Astrocyte of the cerebellum (primary cell): Measurements from ENCODE around the gene TAF11L4.
"Not testable (repeated sequence)": the region's sequence is repeated elsewhere in the genome, so short reads cannot be mapped to it uniquely, and the experiment has no call there.

Experiments
- DNase-seq: peaks from one replicate; pipeline ENCODE4 v3.0.0-alpha.2; 2011; ENCODE audit warnings: low read depth
- H3K4me3 ChIP-seq: 2 replicates; pipeline ENCODE4 v1.5.1; 2011; ENCODE audit warnings: mild to moderate bottlenecking, low read depth, low read length, moderate library complexity
- in situ Hi-C: cut with HindIII; loops from 2 replicates; pipeline ENCODE4 v1.10.0; 2017; ENCODE audit warnings: low sequenced_read_pairs
- TF ChIP-seq, protein P1 (sequence below): IDR thresholded peaks from 2 replicates; pipeline ENCODE4 v1.5.1; 2012; ENCODE audit warnings: low read length, low read depth, moderate library complexity, mild to moderate bottlenecking; ENCODE audit errors: missing control alignments

TAF11L4 gene

DNA sequence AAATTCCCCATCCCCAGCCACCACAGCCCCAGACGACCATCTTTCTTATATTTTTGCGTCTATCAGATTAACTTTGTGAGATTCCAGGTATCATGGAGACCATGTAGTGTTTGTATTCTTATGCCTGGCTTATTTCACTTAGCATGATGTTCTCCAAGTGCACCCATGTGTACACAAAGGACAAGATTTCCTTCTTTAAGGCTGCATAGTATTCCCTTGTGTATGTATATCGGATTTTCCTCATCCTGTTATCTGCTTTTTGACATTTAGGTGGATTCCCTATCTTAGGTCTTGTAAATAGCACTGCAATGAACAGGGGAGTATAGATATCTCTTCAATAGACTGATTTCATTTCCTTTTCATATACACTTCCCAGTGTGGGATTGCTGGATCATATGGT is 28.8 kb upstream of the TAF11L4 start:
- no peak for DNase-seq
- in situ Hi-C loops: no loop called here
- TF ChIP-seq, protein P1, sequence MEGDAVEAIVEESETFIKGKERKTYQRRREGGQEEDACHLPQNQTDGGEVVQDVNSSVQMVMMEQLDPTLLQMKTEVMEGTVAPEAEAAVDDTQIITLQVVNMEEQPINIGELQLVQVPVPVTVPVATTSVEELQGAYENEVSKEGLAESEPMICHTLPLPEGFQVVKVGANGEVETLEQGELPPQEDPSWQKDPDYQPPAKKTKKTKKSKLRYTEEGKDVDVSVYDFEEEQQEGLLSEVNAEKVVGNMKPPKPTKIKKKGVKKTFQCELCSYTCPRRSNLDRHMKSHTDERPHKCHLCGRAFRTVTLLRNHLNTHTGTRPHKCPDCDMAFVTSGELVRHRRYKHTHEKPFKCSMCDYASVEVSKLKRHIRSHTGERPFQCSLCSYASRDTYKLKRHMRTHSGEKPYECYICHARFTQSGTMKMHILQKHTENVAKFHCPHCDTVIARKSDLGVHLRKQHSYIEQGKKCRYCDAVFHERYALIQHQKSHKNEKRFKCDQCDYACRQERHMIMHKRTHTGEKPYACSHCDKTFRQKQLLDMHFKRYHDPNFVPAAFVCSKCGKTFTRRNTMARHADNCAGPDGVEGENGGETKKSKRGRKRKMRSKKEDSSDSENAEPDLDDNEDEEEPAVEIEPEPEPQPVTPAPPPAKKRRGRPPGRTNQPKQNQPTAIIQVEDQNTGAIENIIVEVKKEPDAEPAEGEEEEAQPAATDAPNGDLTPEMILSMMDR: no peak
- H3K4me3 ChIP-seq: no peak overlapping the region

GRCh38 chr5:17497446-17497845 is 24.2 kb upstream of the TAF11L4 start:
- in situ Hi-C loops: no loop called here
- TF ChIP-seq, protein P1: no peak
- H3K4me3 ChIP-seq: no peak overlapping the region
- no peak for DNase-seq

DNA sequence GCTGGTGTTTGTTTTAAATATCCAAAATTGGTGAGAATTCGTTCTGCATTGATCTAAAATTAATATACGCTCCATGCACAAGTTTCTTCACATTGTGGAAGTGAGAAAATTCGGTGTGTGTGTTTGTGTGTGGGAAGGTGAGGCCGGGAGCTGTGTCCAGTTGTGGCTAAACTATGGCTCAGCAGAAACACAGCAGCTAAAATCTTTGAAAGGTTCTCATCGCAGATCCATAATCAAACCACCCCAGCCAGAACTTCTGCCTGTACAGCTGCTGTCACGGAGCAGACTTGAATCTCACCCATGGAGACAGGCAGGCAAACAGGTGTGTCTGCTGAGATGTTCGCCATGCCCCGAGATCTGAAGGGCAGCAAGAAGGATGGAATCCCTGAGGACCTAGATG is 23.7 kb upstream of the TAF11L4 start, which contains the start of gene TAF11L2:
Gene TAF11L2 (plus strand): TSS at position 301 of the 400 bp plus-strand sequence.
- in situ Hi-C loops, H3K4me3 ChIP-seq, DNase-seq: not testable (repeated sequence)

DNA sequence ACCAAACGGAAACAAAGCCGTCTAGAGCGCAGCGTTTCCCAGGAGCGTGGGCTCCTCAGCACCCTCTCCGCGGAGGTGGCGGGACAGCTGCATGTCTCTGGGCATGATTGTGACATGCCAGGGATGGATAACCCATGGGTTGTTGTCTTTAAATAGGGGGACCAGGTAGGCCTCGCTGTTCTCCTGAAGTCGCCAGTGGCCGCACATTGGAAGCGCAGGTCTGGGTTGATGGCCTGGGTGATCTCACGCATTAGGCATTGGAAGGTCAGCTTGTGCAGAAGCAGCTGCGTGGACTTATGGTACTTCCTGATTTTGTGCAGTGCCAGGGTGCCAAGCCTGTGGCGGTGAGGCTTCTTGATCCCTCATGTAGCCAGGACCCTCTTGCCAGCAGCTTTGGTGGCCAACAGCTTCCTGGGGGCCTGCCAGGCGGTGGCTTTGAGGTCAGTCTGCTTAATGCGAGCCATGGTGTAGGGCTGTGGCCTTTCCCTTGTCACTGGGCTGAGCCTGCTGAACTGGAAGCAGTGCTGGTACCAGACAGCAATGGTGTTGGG is 9.8 kb upstream of the TAF11L4 start:
- in situ Hi-C loops: no loop called here
- no peak for DNase-seq
- TF ChIP-seq, protein P1: no peak
- no peak overlapping the region for H3K4me3 ChIP-seq

- in situ Hi-C loops, DNase-seq, H3K4me3 ChIP-seq: not testable (repeated sequence)
These were observed 4.1 kb upstream of the TAF11L4 start for GRCh38 chr5:17517526-17517925.

GRCh38 chr5:17518067-17518466 is 3.5 kb upstream of the TAF11L4 start, which contains the start of gene TAF11L3:
TSS of gene TAF11L3 (plus strand) at chr5:17518367.
- in situ Hi-C loops, DNase-seq, H3K4me3 ChIP-seq: not testable (repeated sequence)

DNA sequence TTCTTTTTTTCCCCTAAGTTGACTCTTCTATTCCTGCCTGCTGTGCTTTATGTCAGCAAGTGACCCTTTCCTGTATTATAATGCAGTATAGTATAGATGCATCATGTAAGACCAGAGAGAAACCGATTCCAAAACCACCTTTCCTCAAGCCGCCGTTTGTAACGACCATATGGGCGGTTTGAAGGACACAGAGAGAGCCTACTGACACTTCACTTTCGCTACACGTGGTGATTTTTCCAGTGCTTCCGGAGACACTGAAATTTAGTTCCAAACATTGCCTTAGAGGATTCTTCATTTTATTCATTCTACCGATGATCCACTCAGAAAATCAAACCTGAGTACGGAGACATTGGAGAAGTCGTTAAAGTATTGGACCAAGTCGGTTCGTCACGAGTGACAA is 2.1 kb upstream of the TAF11L4 start:
- H3K4me3 ChIP-seq, DNase-seq, in situ Hi-C loops: not testable (repeated sequence)

- H3K4me3 ChIP-seq, in situ Hi-C loops, DNase-seq: not testable (repeated sequence)
These were observed 3.3 kb downstream of the TAF11L4 start, which contains the start of gene TAF11L5 for GRCh38 chr5:17524935-17525334. TSS of gene TAF11L5 (plus strand) at chr5:17525235.

DNA sequence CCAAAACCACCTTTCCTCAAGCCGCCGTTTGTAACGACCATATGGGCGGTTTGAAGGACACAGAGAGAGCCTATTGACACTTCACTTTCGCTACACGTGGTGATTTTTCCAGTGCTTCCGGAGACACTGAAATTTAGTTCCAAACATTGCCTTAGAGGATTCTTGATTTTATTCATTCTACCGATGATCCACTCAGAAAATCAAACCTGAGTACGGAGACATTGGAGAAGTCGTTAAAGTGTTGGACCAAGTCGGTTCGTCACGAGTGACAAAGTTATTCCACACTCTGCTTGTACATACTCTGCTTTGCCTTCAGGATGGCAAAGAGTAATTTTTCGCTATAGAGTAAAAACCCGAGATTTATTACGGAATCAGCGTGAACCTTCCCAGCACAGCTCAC is 4.9 kb downstream of the TAF11L4 start:
- DNase-seq, H3K4me3 ChIP-seq, in situ Hi-C loops: not testable (repeated sequence)

- DNase-seq, H3K4me3 ChIP-seq, in situ Hi-C loops: not testable (repeated sequence)
These were observed 6.8 kb downstream of the TAF11L4 start, which contains the start of gene TAF11L6 for GRCh38 chr5:17528369-17528768. TSS of gene TAF11L6 (plus strand) at chr5:17528669.
